Cardiac fibroblast (primary cell): ENCODE measurements around the gene ALOX15.

ENCODE experiments used
- DNase-seq, 2 donors: peaks; one replicate each; pipeline versions ENCODE4 v3.0.0 to v3.0.0-alpha.2; 2010; ENCODE audit warnings: low read depth in 2 of 2
- H3K4me3 ChIP-seq, 2 donors: replicated peaks in 1 of 2; 1 replicate in 1 of 2; 2 replicates in 1 of 2; pipeline ENCODE4 v1.5.1; 2011; ENCODE audit warnings: low read depth in 2 of 2, low read length in 2 of 2, mild to moderate bottlenecking in 2 of 2, moderate library complexity in 1 of 2
- TF ChIP-seq, protein P1 (sequence below): IDR thresholded peaks from one replicate; pipeline ENCODE4 v1.5.1; 2011; ENCODE audit warnings: low read depth, mild to moderate bottlenecking, low read length, inconsistent platforms

ALOX15 gene

GRCh38 chr17:4588391-4588790 lies 53.1 kb downstream of the ALOX15 start:
- no peak for DNase-seq
- TF ChIP-seq, protein P1, sequence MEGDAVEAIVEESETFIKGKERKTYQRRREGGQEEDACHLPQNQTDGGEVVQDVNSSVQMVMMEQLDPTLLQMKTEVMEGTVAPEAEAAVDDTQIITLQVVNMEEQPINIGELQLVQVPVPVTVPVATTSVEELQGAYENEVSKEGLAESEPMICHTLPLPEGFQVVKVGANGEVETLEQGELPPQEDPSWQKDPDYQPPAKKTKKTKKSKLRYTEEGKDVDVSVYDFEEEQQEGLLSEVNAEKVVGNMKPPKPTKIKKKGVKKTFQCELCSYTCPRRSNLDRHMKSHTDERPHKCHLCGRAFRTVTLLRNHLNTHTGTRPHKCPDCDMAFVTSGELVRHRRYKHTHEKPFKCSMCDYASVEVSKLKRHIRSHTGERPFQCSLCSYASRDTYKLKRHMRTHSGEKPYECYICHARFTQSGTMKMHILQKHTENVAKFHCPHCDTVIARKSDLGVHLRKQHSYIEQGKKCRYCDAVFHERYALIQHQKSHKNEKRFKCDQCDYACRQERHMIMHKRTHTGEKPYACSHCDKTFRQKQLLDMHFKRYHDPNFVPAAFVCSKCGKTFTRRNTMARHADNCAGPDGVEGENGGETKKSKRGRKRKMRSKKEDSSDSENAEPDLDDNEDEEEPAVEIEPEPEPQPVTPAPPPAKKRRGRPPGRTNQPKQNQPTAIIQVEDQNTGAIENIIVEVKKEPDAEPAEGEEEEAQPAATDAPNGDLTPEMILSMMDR: no peak
- no peak overlapping the region for H3K4me3 ChIP-seq

GRCh38 chr17:4587803-4588202 lies 53.7 kb downstream of the ALOX15 start:
- TF ChIP-seq, protein P1: no peak
- DNase-seq: peak in 1 of 2 donors; percentile 54
- H3K4me3 ChIP-seq: no peak overlapping the region

- no peak for DNase-seq
- TF ChIP-seq, protein P1: no peak
- no peak overlapping the region for H3K4me3 ChIP-seq
These were observed 54.3 kb downstream of the ALOX15 start for GRCh38 chr17:4587195-4587594.

- TF ChIP-seq, protein P1: no peak
- H3K4me3 ChIP-seq: no peak overlapping the region
- DNase-seq: no peak
These were observed 55.4 kb downstream of the ALOX15 start for GRCh38 chr17:4586043-4586442.

- TF ChIP-seq, protein P1: no peak
- peak overlapping the region in 1 of 2 donors; percentile 35 for H3K4me3 ChIP-seq
- no peak for DNase-seq
These were observed 55.9 kb downstream of the ALOX15 start for GRCh38 chr17:4585638-4585994.

GRCh38 chr17:4584917-4585637 lies 56.4 kb downstream of the ALOX15 start:
- TF ChIP-seq, protein P1: no peak
- DNase-seq: no peak
- peak overlapping the region in 1 of 2 donors; percentile 35 for H3K4me3 ChIP-seq
